ENCODE data around the gene CFAP52.
"Not testable (repeated sequence)": the region's sequence is repeated elsewhere in the genome, so short reads cannot be mapped to it uniquely, and the experiment has no call there.

The CFAP52 gene

DNA sequence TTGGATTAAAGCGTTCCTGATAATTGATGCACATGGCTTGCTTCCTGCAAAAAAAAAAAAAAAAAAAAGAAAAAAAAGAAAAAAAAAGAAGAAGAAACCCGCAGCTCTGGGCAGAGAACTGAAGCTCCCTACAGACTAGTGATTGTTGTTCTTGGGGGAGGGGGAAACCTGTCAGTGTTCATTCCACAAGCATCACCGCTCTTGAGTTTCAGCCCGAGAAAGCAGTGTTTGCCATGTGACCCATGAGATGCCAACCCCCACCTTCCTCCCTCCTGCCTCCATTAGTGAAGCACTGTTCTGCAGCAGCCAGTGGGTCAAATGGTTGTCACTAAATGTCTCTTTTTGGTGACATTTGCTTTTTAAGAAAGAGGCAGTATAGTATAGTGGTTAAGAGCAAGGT is 70.6 kb downstream of the CFAP52 start:
- no peak for DNase-seq

- no peak for DNase-seq
Observed at GRCh38 chr17:9648521-9649110, 72.2 kb downstream of the CFAP52 start.

GRCh38 chr17:9658593-9659211 is 82.3 kb downstream of the CFAP52 start:
- DNase-seq, result no peak

- DNase-seq, result no peak
Observed at GRCh38 chr17:9661027-9661426, 84.6 kb downstream of the CFAP52 start.

- not testable (repeated sequence) for DNase-seq
Observed at GRCh38 chr17:9663511-9663910, 87.1 kb downstream of the CFAP52 start.

GRCh38 chr17:9666461-9667050 is 90.1 kb downstream of the CFAP52 start:
- no peak for DNase-seq

GRCh38 chr17:9668517-9668916 is 92.1 kb downstream of the CFAP52 start:
- DNase-seq, result no peak

GRCh38 chr17:9669551-9670008 is 93.1 kb downstream of the CFAP52 start:
- no peak for DNase-seq

DNA sequence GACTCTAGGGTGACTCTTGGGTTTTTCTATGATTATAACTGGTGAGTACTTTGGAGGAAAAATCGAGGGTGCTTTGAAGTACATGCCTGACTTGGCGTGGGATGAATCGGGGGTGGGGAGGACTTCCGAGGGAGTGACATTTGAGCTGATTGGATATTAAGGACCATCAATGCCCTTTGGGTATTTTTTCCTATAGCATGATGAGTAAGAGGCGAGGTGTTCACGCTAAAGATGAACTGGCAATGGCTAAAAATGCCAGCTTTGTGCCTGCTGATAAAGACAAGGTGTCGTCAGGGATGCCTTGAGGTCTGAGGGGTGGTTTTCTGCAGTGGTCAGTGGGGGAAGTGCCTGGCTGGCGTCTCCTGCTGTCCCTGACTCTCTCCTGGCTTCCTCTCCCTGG is 94.2 kb downstream of the CFAP52 start:
- DNase-seq, result no peak

- DNase-seq, result no peak
Observed at GRCh38 chr17:9671559-9671958, 95.1 kb downstream of the CFAP52 start.

- no peak for DNase-seq
Observed at GRCh38 chr17:9672266-9672665, 95.8 kb downstream of the CFAP52 start.

- DNase-seq, result no peak
Observed at GRCh38 chr17:9672691-9673090, 96.2 kb downstream of the CFAP52 start.

GRCh38 chr17:9676084-9676483 is 99.6 kb downstream of the CFAP52 start:
- DNase-seq, result no peak

- DNase-seq, result no peak
Observed at GRCh38 chr17:9676820-9677310, 100.4 kb downstream of the CFAP52 start.

GRCh38 chr17:9677411-9677810 is 101.0 kb downstream of the CFAP52 start:
- no peak for DNase-seq

DNA sequence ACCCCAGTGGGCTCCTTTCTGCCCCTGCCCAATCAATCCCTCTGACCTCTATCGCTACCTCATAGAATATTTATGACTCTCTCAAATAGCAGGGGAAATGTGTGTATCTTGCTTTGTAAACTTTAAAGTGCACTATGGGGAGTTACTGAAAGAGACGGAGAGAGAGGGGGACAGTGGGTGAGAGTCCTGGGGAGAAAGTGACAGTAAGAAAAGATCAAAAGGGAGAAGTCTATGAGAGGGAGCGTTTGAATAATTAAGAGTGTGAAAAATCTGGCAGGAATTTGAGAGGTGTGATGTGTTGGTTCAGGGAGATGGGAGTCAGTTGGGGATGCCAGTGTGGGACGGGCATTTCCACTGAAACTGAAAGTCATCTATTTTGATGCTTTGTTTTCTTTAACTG is 101.5 kb downstream of the CFAP52 start:
- DNase-seq, result no peak

GRCh38 chr17:9684955-9685621 is 108.6 kb downstream of the CFAP52 start:
- DNase-seq, result no peak

Measured in SHP77 (cell line).